Measurements from ENCODE around the gene ATG13. TPM values are rescaled to one million over a fixed set of nuclear protein-coding genes. Genes with fewer than 3 reads are reported as not detected.

The ATG13 gene
- total and polyA plus RNA-seq, 10 donors: 14.9 to 111 (median 81.9) TPM

GRCh38 chr11:46665356-46665755 lies 48.0 kb downstream of the ATG13 start:
- WGBS, 5 donors: 38 to 97% (median 90%) methylated on average over 1 of the region's 1 CpG
- H3K36me3 ChIP-seq: peaks cover 0 to 100% (median 84%) of the 10 kb centered on the region in 6 donors
- DNase-seq: no peak

GRCh38 chr11:46666516-46666915 lies 49.2 kb downstream of the ATG13 start:
- Histone ChIP-seq H3K4me1 (peaks cover 9 to 53% (median 23%) of the 10 kb centered on the region in 6 donors), H3K4me3 (no peak overlapping the region), H3K27ac (peak overlapping the region in 7 of 8 donors; percentile 15 to 67 (median 44)), H3K9me3 (no peaks in the 10 kb centered on the region), H3K27me3 (replicated peaks in 1 of 7) (no peaks in the 10 kb centered on the region), H3K36me3 (peaks cover 0 to 100% (median 89%) of the 10 kb centered on the region in 6 donors)
- TF ChIP-seq CTCF (IDR thresholded peaks at IDR 0.05 in 8 of 11, conservative IDR thresholded peaks at IDR 0.05 in 3 of 11): no peak
- no peak for TF ChIP-seq POLR2A (IDR thresholded peaks at IDR 0.05)
- no peak for TF ChIP-seq POLR2AphosphoS5 (IDR thresholded peaks at IDR 0.05)
- 57 to 77% (median 70%) methylated on average over 5 of the region's 5 CpGs for WGBS, 5 donors
- intact Hi-C loops (cut with DNase I; ENCODE audit: low total_unique reads): no loop called here
- DNase-seq: no peak

More at GRCh38 chr11:46665356-46665755, 48.0 kb downstream of the ATG13 start:
- intact Hi-C loops (cut with DNase I; ENCODE audit: low total_unique reads): no loop called here
- no peaks in the 10 kb centered on the region for H3K9me3 ChIP-seq
- no peak for TF ChIP-seq POLR2A (IDR thresholded peaks at IDR 0.05)
- TF ChIP-seq CTCF (IDR thresholded peaks at IDR 0.05 in 8 of 11, conservative IDR thresholded peaks at IDR 0.05 in 3 of 11): no peak
- TF ChIP-seq POLR2AphosphoS5 (IDR thresholded peaks at IDR 0.05): no peak
- H3K27ac ChIP-seq: peak overlapping the region in 7 of 8 donors; percentile 0 to 67 (median 33)
- H3K4me1 ChIP-seq: peaks cover 1 to 41% (median 12%) of the 10 kb centered on the region in 6 donors
- H3K4me3 ChIP-seq: no peak overlapping the region
- no peaks in the 10 kb centered on the region for H3K27me3 ChIP-seq (replicated peaks in 1 of 7)

GRCh38 chr11:46667043-46667481 lies 49.7 kb downstream of the ATG13 start:
- Histone ChIP-seq H3K27ac (peak overlapping the region in 7 of 8 donors; percentile 15 to 67 (median 46)), H3K4me1 (peaks cover 12 to 58% (median 29%) of the 10 kb centered on the region in 6 donors), H3K4me3 (no peak overlapping the region), H3K9me3 (no peaks in the 10 kb centered on the region), H3K27me3 (replicated peaks in 1 of 7) (no peaks in the 10 kb centered on the region), H3K36me3 (peaks cover 0 to 100% (median 89%) of the 10 kb centered on the region in 6 donors)
- TF ChIP-seq POLR2A (IDR thresholded peaks at IDR 0.05): no peak
- TF ChIP-seq POLR2AphosphoS5 (IDR thresholded peaks at IDR 0.05): peak; percentile 32 to 46 (median 44)
- 63 to 78% (median 77%) methylated on average over 2 of the region's 2 CpGs for WGBS, 5 donors
- intact Hi-C loops (cut with DNase I; ENCODE audit: low total_unique reads): no loop called here
- DNase-seq: no peak

GRCh38 chr11:46668480-46669085 lies 51.2 kb downstream of the ATG13 start:
- H3K27me3 ChIP-seq (replicated peaks in 1 of 7): no peaks in the 10 kb centered on the region
- peak overlapping the region in 4 of 8 donors; percentile 37 to 90 (median 62) for H3K27ac ChIP-seq
- WGBS, 5 donors: 92 to 96% (median 94%) methylated on average over 12 of the region's 12 CpGs
- TF ChIP-seq CTCF (IDR thresholded peaks at IDR 0.05 in 8 of 11, conservative IDR thresholded peaks at IDR 0.05 in 3 of 11) (no peak), POLR2AphosphoS5 (IDR thresholded peaks at IDR 0.05) (no peak), POLR2A (IDR thresholded peaks at IDR 0.05) (no peak)
- peaks cover 0 to 100% (median 91%) of the 10 kb centered on the region in 6 donors for H3K36me3 ChIP-seq
- no peak overlapping the region for H3K4me3 ChIP-seq
- peaks cover 15 to 73% (median 38%) of the 10 kb centered on the region in 6 donors for H3K4me1 ChIP-seq
- intact Hi-C loops (cut with DNase I; ENCODE audit: low total_unique reads): no loop called here
- H3K9me3 ChIP-seq: no peaks in the 10 kb centered on the region
- DNase-seq: no peak

Measured in spleen (tissue), 11 donors.